GM12891 (cell line): ENCODE results near the gene VTI1A.

ENCODE experiments used
- DNase-seq: peaks from one replicate; pipeline ENCODE4 v3.0.0; 2011; ENCODE audit warnings: low spot score; ENCODE audit not compliant: insufficient read length
- FAIRE-seq: peaks from 2 replicates; lab custom pipeline; 2011; peaks lifted over from hg19 to GRCh38; lab: Jason Lieb, UNC
- PAX5 ChIP-seq: IDR thresholded peaks from 2 replicates; pipeline ENCODE4 v1.6.1; 2011; ENCODE audit warnings: low read length, moderate library complexity, mild to moderate bottlenecking; ENCODE audit not compliant: insufficient read depth, severe bottlenecking
- POLR2A ChIP-seq: IDR thresholded peaks from 2 replicates; pipeline ENCODE4 v1.6.1; 2011; ENCODE audit warnings: low read depth, low read length, control low read depth
- POLR2AphosphoS5 ChIP-seq: IDR thresholded peaks from 2 replicates; pipeline ENCODE4 v1.6.1; 2011; ENCODE audit warnings: low read depth, low read length, control low read depth
- POU2F2 ChIP-seq: IDR thresholded peaks from 2 replicates; pipeline ENCODE4 v1.6.1; 2011; ENCODE audit warnings: low read depth, mild to moderate bottlenecking, control low read depth, low read length, moderate library complexity
- SPI1 ChIP-seq: IDR thresholded peaks from 2 replicates; pipeline ENCODE4 v1.6.1; 2011; ENCODE audit warnings: low read depth, low read length, control low read depth
- TAF1 ChIP-seq: IDR thresholded peaks from 2 replicates; pipeline ENCODE4 v1.6.1; 2011; ENCODE audit warnings: low read depth, low read length, control low read depth

The VTI1A gene

DNA sequence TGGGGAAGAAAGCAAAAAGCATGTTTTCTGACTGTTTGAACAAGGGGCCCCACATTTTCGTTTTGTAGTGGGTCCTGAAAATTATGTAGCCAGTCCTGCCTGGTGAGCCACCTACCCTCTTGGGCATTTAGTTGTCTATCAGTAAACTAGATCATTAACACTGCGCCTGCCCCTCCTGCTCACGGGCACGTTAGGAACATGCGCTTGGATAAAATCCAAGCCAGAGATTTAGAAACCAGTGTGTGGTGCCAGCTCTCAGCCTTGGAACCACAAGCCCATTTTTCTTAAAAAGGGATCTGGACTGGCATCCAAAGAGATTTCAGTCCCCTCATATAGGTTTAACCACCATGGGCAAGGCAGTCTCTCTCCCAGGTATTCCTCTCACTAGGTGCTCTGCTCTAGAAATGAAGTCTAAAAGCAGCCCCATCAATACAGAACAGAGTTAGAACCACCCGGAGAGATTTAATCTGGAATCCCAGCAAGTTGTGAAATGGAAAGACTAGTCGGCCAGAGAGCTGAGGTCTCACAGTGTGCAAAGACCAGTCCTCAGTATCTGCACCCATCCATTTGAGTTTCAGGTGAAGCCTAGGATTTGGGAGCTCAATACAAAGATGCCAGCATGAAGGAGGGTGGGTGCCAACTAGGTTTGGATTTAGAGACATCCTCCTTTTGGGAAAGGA, 379.1 kb downstream of the VTI1A start:
- no peak for TF ChIP-seq PAX5
- no peak for TF ChIP-seq SPI1
- TF ChIP-seq POU2F2: no peak
- no peak for TF ChIP-seq POLR2AphosphoS5
- no peak for TF ChIP-seq POLR2A
- no peak for TF ChIP-seq TAF1
- FAIRE-seq: no peak
- DNase-seq: no peak

DNA sequence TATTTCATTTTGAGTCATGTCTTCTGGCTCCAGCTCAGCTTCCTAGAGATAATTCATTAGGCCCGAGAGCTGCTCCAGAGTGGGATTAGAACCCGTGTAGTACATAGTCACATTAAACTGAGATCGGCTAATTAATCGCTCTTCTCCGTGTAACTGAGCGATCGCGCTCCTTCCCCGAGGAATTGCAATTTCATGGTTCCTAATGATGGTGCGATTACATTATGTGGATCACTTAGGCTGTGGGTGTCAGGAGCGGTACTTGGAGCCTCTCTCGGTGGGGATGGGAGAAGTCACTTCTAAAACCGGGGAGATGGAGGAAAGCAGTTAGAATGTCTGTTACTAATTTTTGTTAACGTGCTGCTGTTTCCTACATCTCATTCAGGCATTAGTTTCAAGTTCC, 380.1 kb downstream of the VTI1A start:
- no peak for TF ChIP-seq TAF1
- TF ChIP-seq SPI1: no peak
- TF ChIP-seq POLR2A: no peak
- TF ChIP-seq PAX5: no peak
- no peak for TF ChIP-seq POLR2AphosphoS5
- no peak for TF ChIP-seq POU2F2
- no peak for FAIRE-seq
- DNase-seq: no peak

DNA sequence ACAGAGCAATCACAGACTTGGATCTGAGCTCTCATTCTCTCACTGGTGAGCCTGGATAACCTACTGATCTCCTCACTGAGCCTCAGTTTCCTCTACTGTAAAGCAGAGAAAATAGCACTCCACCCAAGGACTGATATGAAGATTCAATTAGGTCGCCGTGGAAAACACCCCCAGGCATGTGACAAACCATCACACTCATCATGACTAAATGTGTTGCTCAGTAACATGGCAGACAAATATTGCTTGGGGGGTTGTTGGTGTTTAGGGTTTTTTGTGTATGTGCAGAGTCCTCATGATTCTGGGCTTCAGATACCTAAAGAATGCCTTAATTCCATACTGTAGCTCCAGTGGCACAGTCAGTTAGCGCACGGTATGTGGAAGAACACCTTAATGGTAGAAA, 380.9 kb downstream of the VTI1A start:
- no peak for DNase-seq
- no peak for FAIRE-seq
- TF ChIP-seq TAF1: no peak
- TF ChIP-seq PAX5: no peak
- TF ChIP-seq POU2F2: no peak
- TF ChIP-seq POLR2AphosphoS5: no peak
- no peak for TF ChIP-seq SPI1
- no peak for TF ChIP-seq POLR2A

DNA sequence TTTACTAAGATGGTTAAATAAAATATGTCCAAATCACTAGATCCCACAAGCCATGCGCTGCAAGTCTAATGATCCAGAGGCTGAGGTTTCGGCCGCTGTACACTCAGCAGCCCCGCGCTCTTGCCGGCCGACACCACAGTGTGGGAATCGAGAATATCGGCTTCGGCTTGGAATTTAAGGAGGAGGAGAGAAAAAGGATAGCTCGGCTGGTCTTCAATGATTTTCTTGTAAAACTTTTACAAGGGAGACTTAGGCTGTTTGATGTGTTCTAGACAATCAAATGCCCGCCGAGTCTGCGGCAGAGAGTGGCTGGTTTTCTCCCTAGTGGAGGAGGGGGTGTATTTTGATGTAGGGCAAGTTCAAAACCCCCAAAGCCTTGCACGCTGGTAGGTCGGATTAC, 384.8 kb downstream of the VTI1A start:
- DNase-seq (no peak), FAIRE-seq (no peak)
- TF ChIP-seq POU2F2: no peak
- TF ChIP-seq POLR2A: no peak
- TF ChIP-seq PAX5: no peak
- no peak for TF ChIP-seq SPI1
- TF ChIP-seq POLR2AphosphoS5: no peak
- no peak for TF ChIP-seq TAF1

DNA sequence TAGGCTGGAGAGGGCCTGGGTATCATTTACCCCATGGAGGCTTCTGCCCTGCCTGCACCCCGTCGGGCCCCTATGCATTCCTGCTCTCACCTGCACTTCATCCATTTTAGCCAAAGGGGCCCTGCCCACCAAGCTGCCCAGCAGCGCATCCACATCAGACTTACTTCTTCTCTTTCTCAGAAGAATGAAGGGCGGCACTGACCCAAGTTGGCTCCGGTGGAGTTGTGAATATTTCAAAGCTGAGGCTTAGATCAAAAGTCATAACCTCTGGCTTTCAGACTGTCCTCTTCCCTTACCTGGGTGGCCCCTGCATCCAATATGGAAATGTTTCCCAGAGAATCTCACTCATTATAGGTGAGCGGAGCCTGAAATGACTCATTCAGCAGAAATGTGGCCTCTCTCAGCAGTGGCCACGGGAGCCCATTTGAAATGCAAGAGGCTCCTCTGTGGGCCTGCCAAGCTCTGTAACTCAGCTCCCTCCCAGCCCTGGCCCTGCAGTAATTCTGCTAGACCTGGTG, 385.4 kb downstream of the VTI1A start:
- FAIRE-seq (no peak), DNase-seq (no peak)
- TF ChIP-seq POU2F2: no peak
- no peak for TF ChIP-seq POLR2A
- no peak for TF ChIP-seq PAX5
- TF ChIP-seq TAF1: no peak
- TF ChIP-seq SPI1: no peak
- no peak for TF ChIP-seq POLR2AphosphoS5

DNA sequence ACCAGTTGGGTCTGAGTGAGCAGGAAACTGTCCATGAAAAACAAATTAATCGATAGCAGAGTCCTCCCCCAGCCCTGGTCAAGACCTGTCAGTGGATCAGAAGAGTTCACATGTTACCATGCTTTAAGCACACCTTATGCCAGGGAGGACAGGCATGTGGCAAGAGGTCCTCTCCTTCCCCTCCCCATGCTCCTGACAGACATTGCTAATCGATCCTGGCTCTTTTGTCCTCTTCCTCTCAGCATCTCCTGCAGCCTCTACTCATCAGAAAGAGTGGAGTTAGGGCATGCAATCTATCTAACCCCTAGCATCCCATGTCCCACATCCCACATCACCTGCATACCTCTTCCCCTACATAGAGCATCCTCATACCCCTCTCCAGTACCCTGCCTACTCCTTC, 385.9 kb downstream of the VTI1A start:
- no peak for TF ChIP-seq POU2F2
- no peak for TF ChIP-seq PAX5
- TF ChIP-seq SPI1: no peak
- TF ChIP-seq TAF1: no peak
- no peak for TF ChIP-seq POLR2A
- TF ChIP-seq POLR2AphosphoS5: no peak
- DNase-seq (no peak), FAIRE-seq (no peak)

DNA sequence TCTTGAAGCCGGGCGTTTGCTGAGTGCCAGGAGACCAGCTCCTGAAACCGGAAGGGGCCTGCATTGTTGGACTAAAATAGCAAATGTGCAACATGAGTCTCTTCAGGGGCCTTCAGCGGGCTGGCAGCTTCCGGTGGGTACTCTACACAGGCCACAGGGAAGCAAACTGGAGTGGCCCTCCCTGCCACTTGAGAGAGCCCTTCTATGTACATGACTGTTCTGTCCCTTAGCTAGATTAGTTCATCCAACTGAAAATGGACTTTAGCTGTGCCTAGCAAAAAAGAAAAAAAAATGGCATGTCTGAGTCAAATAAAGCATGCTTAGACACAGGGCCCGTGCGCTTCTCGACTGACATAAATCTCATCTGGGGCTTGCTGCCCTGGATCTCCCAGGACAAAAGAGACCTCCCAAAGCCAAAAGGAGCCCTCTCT, 387.8 kb downstream of the VTI1A start:
- TF ChIP-seq POLR2A (no peak), PAX5 (no peak)
- FAIRE-seq (no peak), DNase-seq (no peak)

DNA sequence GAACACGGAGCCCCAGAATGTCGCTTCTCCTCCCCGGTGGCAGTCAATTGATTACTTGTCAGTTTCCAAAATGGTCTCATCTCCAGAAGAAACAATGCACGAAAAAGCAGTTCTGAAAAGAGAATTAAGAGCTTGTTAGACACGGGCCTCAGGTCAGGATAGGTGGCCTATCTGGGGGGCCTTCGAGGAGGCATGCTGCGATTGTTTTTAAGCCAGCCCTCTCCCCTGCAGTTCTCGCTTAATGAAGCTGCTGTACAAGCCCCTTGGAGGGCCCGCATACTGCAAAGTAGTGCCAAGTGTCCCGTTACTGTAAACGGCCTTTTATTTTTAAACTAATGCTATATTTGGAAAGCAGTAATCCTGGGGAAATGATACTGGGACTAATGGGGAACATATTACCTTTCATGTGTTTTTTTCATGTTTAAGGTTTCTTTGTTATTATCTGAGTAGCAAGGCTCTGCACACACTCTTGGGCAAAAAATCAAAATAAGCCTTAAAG, 388.3 kb downstream of the VTI1A start:
- DNase-seq: no peak
- TF ChIP-seq POU2F2 (no peak), POLR2A (no peak), PAX5 (no peak), POLR2AphosphoS5 (no peak), SPI1 (no peak), TAF1 (no peak)
- FAIRE-seq: no peak

DNA sequence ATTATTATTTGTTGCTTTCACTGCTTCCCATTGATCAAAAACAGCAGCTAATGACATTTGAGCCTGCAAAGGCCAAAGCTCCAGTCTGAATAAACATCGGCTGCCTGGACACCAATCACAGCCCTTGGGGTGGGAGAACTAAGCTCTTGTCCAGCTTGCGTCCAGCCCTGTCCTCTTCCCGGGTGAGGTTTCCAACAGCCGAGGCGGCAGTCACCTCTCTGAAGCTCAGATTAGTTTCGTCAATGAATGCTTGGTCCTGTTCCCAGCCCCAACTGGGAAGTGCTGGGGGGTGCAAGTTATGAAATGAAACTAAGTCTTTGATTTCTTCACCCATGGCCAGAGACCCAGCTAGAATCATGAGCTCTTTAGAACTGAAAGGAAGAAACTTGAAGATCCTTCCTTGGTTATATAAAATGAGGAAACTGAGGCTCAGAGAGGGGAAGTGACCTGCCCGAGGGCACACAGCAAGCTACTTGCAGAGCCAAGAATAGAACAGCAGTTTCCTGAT, 389.0 kb downstream of the VTI1A start:
- DNase-seq: no peak
- TF ChIP-seq TAF1 (no peak), POLR2A (no peak), POLR2AphosphoS5 (no peak), PAX5 (no peak), SPI1 (no peak), POU2F2 (no peak)
- FAIRE-seq: no peak
